ENCODE data around the gene ANGPTL4. TPM values are rescaled to one million over a fixed set of nuclear protein-coding genes. Genes with fewer than 3 reads are reported as not detected.

ANGPTL4 gene
- total and polyA plus RNA-seq, 2 of the 13 experiments (the other 11 are each of a cell fraction or from before 2014, with no cell fraction given) = 0.80 to 21.7 TPM

DNA sequence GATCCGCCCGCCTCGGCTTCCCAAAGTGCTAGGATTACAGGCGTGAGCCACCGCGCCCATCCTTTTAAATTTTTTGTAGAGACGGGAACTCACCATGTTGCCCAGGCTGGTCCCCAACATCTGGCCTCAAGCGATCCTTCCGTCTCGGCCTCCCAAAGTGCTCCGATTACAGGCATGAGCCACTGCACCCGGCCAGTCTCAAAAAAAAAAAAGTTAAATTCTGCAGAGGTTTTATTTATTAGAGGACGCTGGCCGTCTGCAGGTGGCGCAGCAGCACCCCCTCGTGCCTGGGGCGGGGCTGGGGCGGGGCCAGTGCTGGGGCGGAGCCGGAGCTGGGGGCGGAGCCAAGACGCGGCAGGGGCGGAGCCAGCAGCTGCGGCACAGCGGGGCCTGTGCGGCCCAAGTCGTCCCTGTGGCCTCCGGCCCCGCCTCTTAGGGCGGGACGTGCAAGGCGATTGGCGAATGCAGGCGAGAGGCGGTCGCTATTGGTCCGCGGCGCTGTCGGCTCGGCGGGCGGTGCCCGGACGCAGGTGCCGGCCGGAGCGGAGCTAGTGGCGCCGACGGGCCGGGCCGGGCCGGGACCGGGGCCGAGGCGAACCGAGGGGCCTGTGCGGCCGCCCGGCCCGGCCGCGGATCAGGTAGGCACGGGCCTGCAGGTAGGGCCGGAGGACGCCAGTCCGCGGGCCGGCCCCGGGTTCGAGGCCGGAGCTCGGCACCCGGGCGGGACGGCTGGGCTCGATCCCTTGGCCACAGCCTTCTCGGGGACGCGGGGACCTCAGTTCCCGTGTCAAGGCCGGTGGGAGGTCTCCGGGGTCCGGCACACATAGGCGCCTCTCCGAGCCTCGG is 49.1 kb downstream of the ANGPTL4 start, which contains the start of gene MARCHF2 (continued):
- TF ChIP-seq, protein P1, sequence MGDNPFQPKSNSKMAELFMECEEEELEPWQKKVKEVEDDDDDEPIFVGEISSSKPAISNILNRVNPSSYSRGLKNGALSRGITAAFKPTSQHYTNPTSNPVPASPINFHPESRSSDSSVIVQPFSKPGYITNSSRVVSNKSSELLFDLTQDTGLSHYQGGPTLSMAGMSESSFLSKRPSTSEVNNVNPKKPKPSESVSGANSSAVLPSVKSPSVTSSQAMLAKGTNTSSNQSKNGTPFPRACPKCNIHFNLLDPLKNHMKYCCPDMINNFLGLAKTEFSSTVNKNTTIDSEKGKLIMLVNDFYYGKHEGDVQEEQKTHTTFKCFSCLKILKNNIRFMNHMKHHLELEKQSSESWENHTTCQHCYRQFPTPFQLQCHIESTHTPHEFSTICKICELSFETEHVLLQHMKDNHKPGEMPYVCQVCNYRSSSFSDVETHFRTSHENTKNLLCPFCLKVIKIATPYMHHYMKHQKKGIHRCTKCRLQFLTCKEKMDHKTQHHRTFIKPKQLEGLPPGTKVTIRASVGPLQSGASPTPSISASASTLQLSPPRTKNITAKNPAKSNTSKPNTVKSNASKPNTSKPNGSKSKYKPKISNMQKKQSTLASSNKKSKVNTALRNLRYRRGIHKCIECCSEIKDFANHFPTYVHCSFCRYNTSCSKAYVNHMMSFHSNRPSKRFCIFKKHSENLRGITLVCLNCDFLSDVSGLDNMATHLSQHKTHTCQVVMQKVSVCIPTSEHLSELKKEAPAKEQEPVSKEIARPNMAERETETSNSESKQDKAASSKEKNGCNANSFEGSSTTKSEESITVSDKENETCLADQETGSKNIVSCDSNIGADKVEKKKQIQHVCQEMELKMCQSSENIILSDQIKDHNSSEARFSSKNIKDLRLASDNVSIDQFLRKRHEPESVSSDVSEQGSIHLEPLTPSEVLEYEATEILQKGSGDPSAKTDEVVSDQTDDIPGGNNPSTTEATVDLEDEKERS (CRISPR knock-in tag; IDR thresholded peaks at IDR 0.05) = no peak
- TF ChIP-seq HMG20A (CRISPR knock-in tag; IDR thresholded peaks at IDR 0.05; ENCODE audit: borderline replicate concordance) (no peak), ZZZ3 (CRISPR knock-in tag; IDR thresholded peaks at IDR 0.05; ENCODE audit: borderline replicate concordance) (no peak), ZFP36L1 (CRISPR knock-in tag; IDR thresholded peaks at IDR 0.05) (no peak), SNRNP70 (IDR thresholded peaks at IDR 0.05; ENCODE audit: low read depth, low read length) (no peak), ADNP (CRISPR knock-in tag; IDR thresholded peaks at IDR 0.05) (peak; percentile 31; the same call in 1 of the 2 replicates), MBNL3 (CRISPR knock-in tag; conservative IDR thresholded peaks at IDR 0.05) (no peak), ZNF556 (CRISPR knock-in tag; IDR thresholded peaks at IDR 0.05; ENCODE audit: borderline replicate concordance) (no peak), ZNF350 (CRISPR knock-in tag; IDR thresholded peaks at IDR 0.05; ENCODE audit: borderline replicate concordance, low read depth) (no peak), RELA (CRISPR knock-in tag; IDR thresholded peaks at IDR 0.05) (no peak), ZNF598 (CRISPR knock-in tag; IDR thresholded peaks at IDR 0.05; ENCODE audit: borderline replicate concordance) (no peak), ZNF879 (CRISPR knock-in tag; IDR thresholded peaks at IDR 0.05) (no peak)
- TF ChIP-seq, protein P2, sequence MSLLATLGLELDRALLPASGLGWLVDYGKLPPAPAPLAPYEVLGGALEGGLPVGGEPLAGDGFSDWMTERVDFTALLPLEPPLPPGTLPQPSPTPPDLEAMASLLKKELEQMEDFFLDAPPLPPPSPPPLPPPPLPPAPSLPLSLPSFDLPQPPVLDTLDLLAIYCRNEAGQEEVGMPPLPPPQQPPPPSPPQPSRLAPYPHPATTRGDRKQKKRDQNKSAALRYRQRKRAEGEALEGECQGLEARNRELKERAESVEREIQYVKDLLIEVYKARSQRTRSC (CRISPR knock-in tag; IDR thresholded peaks at IDR 0.05; ENCODE audit: low read depth) = no peak
- TF ChIP-seq, protein P3, sequence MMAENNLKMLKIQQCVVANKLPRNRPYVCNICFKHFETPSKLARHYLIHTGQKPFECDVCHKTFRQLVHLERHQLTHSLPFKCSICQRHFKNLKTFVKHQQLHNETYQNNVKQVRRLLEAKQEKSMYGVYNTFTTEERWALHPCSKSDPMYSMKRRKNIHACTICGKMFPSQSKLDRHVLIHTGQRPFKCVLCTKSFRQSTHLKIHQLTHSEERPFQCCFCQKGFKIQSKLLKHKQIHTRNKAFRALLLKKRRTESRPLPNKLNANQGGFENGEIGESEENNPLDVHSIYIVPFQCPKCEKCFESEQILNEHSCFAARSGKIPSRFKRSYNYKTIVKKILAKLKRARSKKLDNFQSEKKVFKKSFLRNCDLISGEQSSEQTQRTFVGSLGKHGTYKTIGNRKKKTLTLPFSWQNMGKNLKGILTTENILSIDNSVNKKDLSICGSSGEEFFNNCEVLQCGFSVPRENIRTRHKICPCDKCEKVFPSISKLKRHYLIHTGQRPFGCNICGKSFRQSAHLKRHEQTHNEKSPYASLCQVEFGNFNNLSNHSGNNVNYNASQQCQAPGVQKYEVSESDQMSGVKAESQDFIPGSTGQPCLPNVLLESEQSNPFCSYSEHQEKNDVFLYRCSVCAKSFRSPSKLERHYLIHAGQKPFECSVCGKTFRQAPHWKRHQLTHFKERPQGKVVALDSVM (CRISPR knock-in tag; IDR thresholded peaks at IDR 0.05) = peak; percentile 96
- TF ChIP-seq, protein P4, sequence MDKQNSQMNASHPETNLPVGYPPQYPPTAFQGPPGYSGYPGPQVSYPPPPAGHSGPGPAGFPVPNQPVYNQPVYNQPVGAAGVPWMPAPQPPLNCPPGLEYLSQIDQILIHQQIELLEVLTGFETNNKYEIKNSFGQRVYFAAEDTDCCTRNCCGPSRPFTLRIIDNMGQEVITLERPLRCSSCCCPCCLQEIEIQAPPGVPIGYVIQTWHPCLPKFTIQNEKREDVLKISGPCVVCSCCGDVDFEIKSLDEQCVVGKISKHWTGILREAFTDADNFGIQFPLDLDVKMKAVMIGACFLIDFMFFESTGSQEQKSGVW (CRISPR knock-in tag; IDR thresholded peaks at IDR 0.05; ENCODE audit: borderline replicate concordance) = no peak
